Mesothelial cell of epicardium (in vitro differentiated cells): ENCODE measurements around the gene NPB. TPM values are rescaled to one million over a fixed set of nuclear protein-coding genes. Genes with fewer than 3 reads are reported as not detected.

ENCODE experiments used
- DNase-seq, 2 experiments: peaks; one replicate each; pipeline ENCODE4 v3.0.0; 2021; ENCODE audit warnings: low spot score in 2 of 2; ENCODE audit not compliant: unreplicated experiment in 2 of 2
- H3K27ac Mint-ChIP-seq: 2 replicates; pipeline ENCODE4 v1.8.0; 2021; ENCODE audit warnings: mixed read lengths
- H3K27me3 Mint-ChIP-seq: 2 replicates; pipeline ENCODE4 v1.8.0; 2021; ENCODE audit warnings: low read depth, mixed read lengths
- H3K36me3 Mint-ChIP-seq: 2 replicates; pipeline ENCODE4 v1.8.0; 2021; ENCODE audit warnings: mixed read lengths
- H3K4me1 Mint-ChIP-seq: 2 replicates; pipeline ENCODE4 v1.8.0; 2021; ENCODE audit warnings: mixed read lengths
- H3K4me3 Mint-ChIP-seq: 2 replicates; pipeline ENCODE4 v1.8.0; 2021; ENCODE audit warnings: mild to moderate bottlenecking, moderate library complexity, mixed read lengths
- H3K9me3 Mint-ChIP-seq: 2 replicates; pipeline ENCODE4 v1.8.0; 2021; ENCODE audit warnings: mixed read lengths
- total RNA-seq: library from RNA; stranded (reverse); gene quantifications from 3 replicates; pipeline ENCODE4 v1.2.1, GENCODE V29; 2021
- TF ChIP-seq, protein P1 (sequence below): fragments of 200-600 bp; sonication (generic); IDR thresholded peaks from one replicate; pipeline ENCODE4 v1.5.0; 2021; ENCODE audit warnings: antibody characterized with exemption; ENCODE audit not compliant: unreplicated experiment

NPB gene
- total RNA-seq, 1 donor from 2014 or later, result 1.7 TPM

DNA sequence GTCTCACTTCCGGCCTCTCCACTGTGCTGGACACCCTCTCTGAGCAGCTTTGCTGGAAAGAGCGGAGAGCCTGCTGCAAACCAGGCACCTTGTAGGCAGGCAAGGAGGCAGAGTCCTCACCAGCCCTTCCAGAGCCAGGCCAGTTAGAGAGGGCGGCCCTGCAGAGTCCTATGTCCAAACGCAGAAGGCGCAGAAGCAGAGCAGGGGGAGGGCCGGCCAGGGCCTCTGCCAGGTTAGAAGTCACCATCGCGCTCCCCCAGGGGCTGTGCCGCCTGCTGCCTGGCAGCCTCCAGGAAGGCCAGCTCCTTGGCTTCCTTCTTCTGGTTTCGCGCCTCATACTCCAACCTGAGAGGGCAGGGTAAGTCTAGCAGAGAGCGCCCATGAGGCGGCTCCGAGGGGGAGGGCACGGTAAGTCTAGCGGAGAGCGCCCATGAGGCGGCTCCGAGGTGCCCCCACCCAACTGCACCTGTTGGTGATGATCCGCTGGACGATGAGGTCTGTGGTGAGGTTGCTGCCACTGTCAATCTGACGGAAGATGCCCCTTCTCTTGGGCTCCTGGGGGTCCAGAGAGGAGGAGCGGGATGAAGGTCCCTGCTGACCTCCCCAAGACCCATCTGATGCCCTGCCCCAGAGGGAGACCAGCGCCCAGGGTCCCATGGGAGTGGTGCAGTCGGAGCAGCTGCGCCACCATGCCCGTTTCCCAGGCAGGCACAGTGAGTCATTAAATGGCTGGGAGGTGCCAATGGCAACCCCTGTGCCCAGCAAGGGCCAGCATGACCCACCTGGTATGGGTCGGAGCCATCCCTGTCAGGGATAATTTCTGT, 2.8 kb downstream of the NPB start:
- Mint-ChIP-seq H3K36me3 (peaks cover 6% of the 10 kb centered on the region), H3K27me3 (peaks cover 17% of the 10 kb centered on the region), H3K4me3 (no peak overlapping the region), H3K9me3 (no peaks in the 10 kb centered on the region), H3K27ac (no peak overlapping the region), H3K4me1 (no peaks in the 10 kb centered on the region)
- DNase-seq, result no peak
- TF ChIP-seq, protein P1, sequence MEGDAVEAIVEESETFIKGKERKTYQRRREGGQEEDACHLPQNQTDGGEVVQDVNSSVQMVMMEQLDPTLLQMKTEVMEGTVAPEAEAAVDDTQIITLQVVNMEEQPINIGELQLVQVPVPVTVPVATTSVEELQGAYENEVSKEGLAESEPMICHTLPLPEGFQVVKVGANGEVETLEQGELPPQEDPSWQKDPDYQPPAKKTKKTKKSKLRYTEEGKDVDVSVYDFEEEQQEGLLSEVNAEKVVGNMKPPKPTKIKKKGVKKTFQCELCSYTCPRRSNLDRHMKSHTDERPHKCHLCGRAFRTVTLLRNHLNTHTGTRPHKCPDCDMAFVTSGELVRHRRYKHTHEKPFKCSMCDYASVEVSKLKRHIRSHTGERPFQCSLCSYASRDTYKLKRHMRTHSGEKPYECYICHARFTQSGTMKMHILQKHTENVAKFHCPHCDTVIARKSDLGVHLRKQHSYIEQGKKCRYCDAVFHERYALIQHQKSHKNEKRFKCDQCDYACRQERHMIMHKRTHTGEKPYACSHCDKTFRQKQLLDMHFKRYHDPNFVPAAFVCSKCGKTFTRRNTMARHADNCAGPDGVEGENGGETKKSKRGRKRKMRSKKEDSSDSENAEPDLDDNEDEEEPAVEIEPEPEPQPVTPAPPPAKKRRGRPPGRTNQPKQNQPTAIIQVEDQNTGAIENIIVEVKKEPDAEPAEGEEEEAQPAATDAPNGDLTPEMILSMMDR, result no peak

DNA sequence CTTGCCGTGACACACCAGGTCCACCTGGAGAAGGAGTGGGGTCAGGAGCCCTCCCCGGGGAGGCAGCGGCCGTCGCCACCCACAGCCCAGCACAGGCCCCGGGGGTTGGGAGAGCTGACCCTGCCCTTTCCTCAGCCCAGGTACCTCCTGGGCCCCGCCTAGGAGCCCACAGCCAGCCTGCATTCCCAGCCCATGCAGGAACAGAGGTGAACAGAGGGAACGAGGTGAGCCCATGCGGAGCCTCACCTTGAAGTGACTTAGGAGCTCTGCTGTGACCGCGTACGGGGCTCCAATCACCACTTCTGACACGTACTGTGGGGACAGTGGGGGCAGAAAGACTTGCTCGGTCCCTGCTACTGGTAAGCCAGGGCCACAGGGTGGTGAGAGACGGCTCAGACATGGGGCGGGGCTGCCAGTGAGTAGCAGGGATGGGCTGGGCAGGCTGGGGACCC, 3.4 kb downstream of the NPB start:
- DNase-seq, result no peak
- no peak overlapping the region for H3K4me3 Mint-ChIP-seq

DNA sequence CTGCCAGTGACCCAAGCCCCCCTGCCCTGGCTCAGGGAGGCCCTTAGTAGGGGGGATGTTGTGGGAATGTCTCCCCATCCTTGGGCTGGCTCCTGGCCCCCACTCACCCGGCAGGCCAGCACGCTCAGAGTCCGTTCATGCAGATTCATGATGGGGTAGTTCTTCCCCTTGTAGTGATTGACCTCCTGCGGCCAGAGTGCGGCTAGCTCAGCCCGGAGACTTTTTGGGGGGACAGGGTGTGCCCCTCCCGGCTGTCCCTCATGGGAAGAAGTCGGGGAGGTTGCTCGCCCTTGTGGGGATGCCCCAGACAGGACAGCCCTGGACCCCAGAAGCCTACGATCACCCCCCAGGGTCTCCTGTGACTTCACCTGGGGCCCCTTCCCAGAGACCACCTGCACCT, 4.0 kb downstream of the NPB start:
- no peaks in the 10 kb centered on the region for H3K9me3 Mint-ChIP-seq
- H3K27me3 Mint-ChIP-seq, result peaks cover 12% of the 10 kb centered on the region
- peaks cover 1% of the 10 kb centered on the region for H3K4me1 Mint-ChIP-seq
- TF ChIP-seq, protein P1, result no peak
- DNase-seq, result no peak
- no peak overlapping the region for H3K27ac Mint-ChIP-seq
- no peak overlapping the region for H3K4me3 Mint-ChIP-seq
- H3K36me3 Mint-ChIP-seq, result no peaks in the 10 kb centered on the region

More for the DNA sequence above, 3.4 kb downstream of the NPB start:
- H3K36me3 Mint-ChIP-seq, result no peaks in the 10 kb centered on the region
- H3K27ac Mint-ChIP-seq, result no peak overlapping the region
- H3K9me3 Mint-ChIP-seq, result no peaks in the 10 kb centered on the region
- peaks cover 17% of the 10 kb centered on the region for H3K27me3 Mint-ChIP-seq
- TF ChIP-seq, protein P1, result no peak
- no peaks in the 10 kb centered on the region for H3K4me1 Mint-ChIP-seq

DNA sequence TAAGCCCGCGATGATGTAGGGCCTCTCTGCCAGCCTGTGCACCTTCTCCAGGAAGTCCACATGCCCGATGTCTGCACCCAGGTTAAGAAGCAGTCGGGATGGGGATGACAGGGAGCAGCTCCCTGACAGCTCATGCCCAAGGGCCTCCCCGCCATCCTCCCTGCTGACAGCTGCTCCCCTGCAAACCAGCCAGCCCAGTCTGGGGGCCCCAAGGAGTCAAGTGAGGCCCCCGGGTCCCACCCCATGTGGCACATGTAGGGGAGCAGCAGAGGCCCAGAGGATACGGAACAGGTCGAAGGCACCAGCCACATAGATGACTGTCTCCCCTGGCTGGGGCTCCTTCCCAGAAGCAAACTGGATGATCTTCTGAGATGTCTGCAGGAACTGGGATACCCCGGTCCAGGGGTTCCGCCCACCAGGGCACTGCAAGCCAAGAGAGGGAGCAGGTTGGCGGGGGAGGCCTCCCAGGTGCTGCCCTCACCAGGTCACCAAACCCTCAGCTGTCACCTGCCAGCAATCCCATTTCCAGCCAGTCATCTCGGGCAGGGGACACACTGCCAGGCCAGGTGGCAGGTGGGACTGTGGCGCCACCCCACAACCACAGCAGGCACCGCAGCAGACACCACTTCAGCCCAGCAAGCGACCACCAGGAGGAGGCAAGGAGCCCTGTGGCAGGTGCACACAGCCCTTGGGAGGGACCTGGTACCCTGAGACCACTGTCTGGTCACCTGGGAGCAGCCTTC, 4.6 kb downstream of the NPB start:
- Mint-ChIP-seq H3K36me3 (no peaks in the 10 kb centered on the region), H3K27ac (no peak overlapping the region), H3K9me3 (no peaks in the 10 kb centered on the region), H3K27me3 (peaks cover 6% of the 10 kb centered on the region), H3K4me3 (no peak overlapping the region), H3K4me1 (peaks cover 1% of the 10 kb centered on the region)
- TF ChIP-seq, protein P1, result no peak
- DNase-seq, result no peak

DNA sequence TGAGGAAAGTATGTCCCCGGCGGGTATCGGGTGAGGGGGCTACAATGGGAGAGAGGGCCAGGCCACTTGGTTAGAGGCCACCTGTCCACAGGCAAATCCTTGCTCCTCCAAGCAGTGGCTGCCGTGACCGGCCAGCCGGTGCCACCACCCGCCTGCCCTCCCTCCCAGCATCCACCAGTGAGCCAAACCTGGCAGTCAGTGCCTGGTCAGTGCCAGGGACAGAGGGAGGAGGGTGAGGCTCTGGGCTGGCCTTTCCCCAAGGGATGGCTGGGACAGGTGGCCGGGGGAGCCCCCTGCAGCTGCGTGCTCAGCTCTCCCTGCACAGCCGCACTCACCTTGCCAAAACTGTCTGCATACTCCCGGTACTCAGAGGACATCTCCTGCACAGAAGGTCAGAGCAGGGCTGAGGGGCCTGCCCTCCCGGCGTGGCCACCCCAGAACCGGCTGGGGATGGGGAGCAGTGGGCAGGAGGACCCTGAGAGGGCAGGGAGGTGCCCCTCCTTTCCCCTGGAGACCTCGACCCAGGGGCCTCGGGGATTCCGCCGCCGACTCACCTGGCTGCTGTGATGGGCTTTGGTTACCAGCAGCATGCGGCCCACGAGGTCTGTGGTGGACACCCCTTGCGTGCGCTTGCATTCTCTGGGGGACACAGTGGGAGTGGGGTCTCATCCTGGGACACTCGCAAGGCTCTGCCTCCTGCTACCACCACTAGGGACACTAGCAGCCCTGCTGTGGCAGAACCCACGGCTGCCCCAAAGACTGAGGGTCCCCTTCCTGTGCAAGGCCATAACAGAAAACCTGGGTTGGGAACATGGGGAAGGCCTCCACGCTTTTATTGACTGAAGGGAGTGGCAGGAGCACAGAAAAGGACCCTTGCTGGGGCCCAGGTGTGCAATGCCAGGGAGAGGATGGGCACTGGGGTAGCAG, 5.4 kb downstream of the NPB start:
- no peak for DNase-seq
- Mint-ChIP-seq H3K4me1 (peaks cover 3% of the 10 kb centered on the region), H3K36me3 (peaks cover 2% of the 10 kb centered on the region), H3K4me3 (no peak overlapping the region), H3K9me3 (no peaks in the 10 kb centered on the region), H3K27me3 (peaks cover 5% of the 10 kb centered on the region), H3K27ac (no peak overlapping the region)
- TF ChIP-seq, protein P1, result no peak
